ENCODE data around the gene PLCB1. TPM values are rescaled to one million over a fixed set of nuclear protein-coding genes. Genes with fewer than 3 reads are reported as not detected.

Gene PLCB1
- total and polyA plus RNA-seq, 7 experiments from 2014 or later = 0.56 to 17.6 (median 2.3) TPM

DNA sequence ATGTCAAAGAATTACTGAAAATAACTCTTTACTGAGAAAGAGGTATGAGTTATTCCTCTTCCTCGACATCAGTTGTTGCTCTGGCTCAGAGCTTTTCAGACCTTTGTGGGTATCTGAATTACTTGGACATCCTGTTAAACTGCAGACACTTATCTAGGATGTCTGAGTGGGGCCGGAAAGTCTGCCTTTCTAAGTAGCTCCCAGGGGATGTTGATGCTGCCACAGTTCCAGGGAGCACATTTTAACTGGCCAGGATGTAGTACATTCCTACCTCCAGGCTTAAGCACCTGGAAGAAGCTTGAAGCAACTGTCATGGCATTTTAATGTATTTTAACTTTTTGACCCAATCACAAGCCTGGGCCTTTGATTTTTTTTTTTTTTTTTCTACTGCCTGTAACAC lies 671.0 kb downstream of the PLCB1 start:
- DNase-seq (no peak), ATAC-seq (no peak)
- no peaks in the 10 kb centered on the region for H3K9me3 ChIP-seq (ENCODE audit: control insufficient read depth in 2 of 3, low read length in 3 of 3)
- ChIA-PET CTCF (no interaction called here), POLR2A (no interaction called here)
- intact Hi-C loops (cut with micrococcal nuclease) = loop anchor here in 1 of 2 donors (10.0 kb wide), 1 partner anchor 1498 kb away; no protein-coding TSS in a partner anchor
- no peaks in the 10 kb centered on the region for H3K4me1 ChIP-seq (ENCODE audit: control insufficient read depth in 2 of 2, insufficient read depth in 2 of 2, low read length in 2 of 2)
- no peaks in the 10 kb centered on the region for H3K36me3 ChIP-seq (ENCODE audit: control insufficient read depth in 2 of 3, insufficient read depth in 3 of 3, low read length in 3 of 3)
- peaks cover 0 to 6% (median 0%) of the 10 kb centered on the region in 5 donors for H3K27me3 Mint-ChIP-seq
- peaks cover 0 to 5% (median 0%) of the 10 kb centered on the region in 11 donors for H3K9me3 Mint-ChIP-seq
- H3K4me3 ChIP-seq (ENCODE audit: low read length) = no peak overlapping the region
- no peak overlapping the region for H3K4me3 Mint-ChIP-seq
- H3K4me1 Mint-ChIP-seq = peaks cover 0 to 7% (median 0%) of the 10 kb centered on the region in 7 donors
- H3K27ac ChIP-seq (ENCODE audit: low read depth, low read length) = no peak overlapping the region
- H3K27me3 ChIP-seq (ENCODE audit: control insufficient read depth in 2 of 2, insufficient read depth in 2 of 2, low read length in 2 of 2) = no peaks in the 10 kb centered on the region
- no peak overlapping the region for H3K27ac Mint-ChIP-seq
- peaks cover 0 to 7% (median 5%) of the 10 kb centered on the region in 5 donors for H3K36me3 Mint-ChIP-seq

DNA sequence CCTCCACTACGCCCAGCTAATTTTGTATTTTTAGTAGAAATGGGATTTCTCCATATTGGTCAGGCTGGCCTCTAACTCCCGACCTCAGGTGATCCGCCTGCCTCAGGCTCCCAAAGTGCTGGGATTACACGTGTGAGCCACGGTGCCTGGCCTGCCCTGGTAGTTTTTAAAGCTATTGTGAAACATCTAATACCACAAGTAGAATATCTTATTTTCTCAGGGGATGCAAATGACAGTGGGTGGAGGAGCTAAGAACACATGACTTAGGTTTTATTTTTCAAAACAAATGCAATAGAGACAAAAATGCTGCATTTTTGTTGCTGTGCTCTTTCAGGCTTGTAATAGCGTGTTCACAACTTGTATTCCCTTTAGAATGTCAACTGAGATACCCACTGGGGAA lies 671.9 kb downstream of the PLCB1 start:
- Histone ChIP-seq H3K36me3 (ENCODE audit: control insufficient read depth in 2 of 3, insufficient read depth in 3 of 3, low read length in 3 of 3) (no peaks in the 10 kb centered on the region), H3K9me3 (ENCODE audit: control insufficient read depth in 2 of 3, low read length in 3 of 3) (no peaks in the 10 kb centered on the region), H3K4me3 (ENCODE audit: low read length) (no peak overlapping the region), H3K27ac (ENCODE audit: low read depth, low read length) (no peak overlapping the region), H3K4me1 (ENCODE audit: control insufficient read depth in 2 of 2, insufficient read depth in 2 of 2, low read length in 2 of 2) (no peaks in the 10 kb centered on the region), H3K27me3 (ENCODE audit: control insufficient read depth in 2 of 2, insufficient read depth in 2 of 2, low read length in 2 of 2) (no peaks in the 10 kb centered on the region)
- CTCF ChIA-PET = no interaction called here
- POLR2A ChIA-PET = no interaction called here
- no peak for ATAC-seq
- Mint-ChIP-seq H3K4me3 (no peak overlapping the region), H3K27ac (no peak overlapping the region), H3K36me3 (peaks cover 0 to 7% (median 5%) of the 10 kb centered on the region in 5 donors), H3K4me1 (peaks cover 0 to 7% (median 0%) of the 10 kb centered on the region in 7 donors), H3K9me3 (peaks cover 0 to 5% (median 0%) of the 10 kb centered on the region in 11 donors), H3K27me3 (peaks cover 0 to 6% (median 0%) of the 10 kb centered on the region in 5 donors)
- no peak for DNase-seq
- intact Hi-C loops (cut with micrococcal nuclease) = loop anchor here in 1 of 2 donors (10.0 kb wide), 1 partner anchor 1499 kb away; no protein-coding TSS in a partner anchor

DNA sequence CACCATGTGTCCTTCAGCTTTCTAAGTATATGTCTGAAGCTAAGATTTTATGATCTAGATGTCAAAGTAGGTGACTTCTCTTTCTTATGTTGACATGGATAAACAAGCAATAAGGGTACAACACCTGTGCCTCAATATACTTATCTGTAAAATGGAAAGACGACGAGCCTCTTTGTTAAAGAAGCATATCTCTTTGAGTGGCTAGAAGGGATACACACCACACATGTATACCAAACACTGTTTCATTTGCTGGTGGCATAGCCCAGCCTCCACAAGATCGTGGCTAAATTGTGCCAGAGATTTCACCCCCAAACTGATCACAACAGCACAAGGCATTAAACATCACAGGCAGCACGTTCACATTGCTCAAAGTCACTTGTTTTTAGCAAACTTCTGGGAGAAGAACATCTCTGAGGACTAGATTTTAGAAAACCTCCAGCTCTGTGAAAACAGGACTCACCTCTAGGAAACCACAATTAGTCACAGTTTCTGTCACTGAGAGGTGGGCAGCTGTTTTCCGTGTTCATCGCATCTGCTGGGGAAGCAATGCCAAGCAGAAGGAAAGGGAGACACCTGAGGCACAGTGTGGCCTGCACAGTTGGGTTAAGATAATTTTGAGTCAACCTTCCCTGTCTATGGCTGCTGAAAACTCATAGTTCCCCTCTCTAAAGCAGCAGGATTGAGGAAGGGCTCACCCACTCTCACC lies 673.8 kb downstream of the PLCB1 start:
- H3K27me3 ChIP-seq (ENCODE audit: control insufficient read depth in 2 of 2, insufficient read depth in 2 of 2, low read length in 2 of 2) = no peaks in the 10 kb centered on the region
- no peak overlapping the region for H3K27ac ChIP-seq (ENCODE audit: low read depth, low read length)
- Mint-ChIP-seq H3K27me3 (peaks cover 0 to 6% (median 0%) of the 10 kb centered on the region in 5 donors), H3K36me3 (peaks cover 0 to 7% (median 5%) of the 10 kb centered on the region in 5 donors), H3K4me1 (peaks cover 0 to 7% (median 0%) of the 10 kb centered on the region in 7 donors), H3K4me3 (no peak overlapping the region), H3K9me3 (peaks cover 0 to 5% (median 0%) of the 10 kb centered on the region in 11 donors), H3K27ac (no peak overlapping the region)
- POLR2A ChIA-PET = no interaction called here
- H3K4me1 ChIP-seq (ENCODE audit: control insufficient read depth in 2 of 2, insufficient read depth in 2 of 2, low read length in 2 of 2) = no peaks in the 10 kb centered on the region
- H3K9me3 ChIP-seq (ENCODE audit: control insufficient read depth in 2 of 3, low read length in 3 of 3) = no peaks in the 10 kb centered on the region
- DNase-seq (no peak), ATAC-seq (no peak)
- H3K36me3 ChIP-seq (ENCODE audit: control insufficient read depth in 2 of 3, insufficient read depth in 3 of 3, low read length in 3 of 3) = no peaks in the 10 kb centered on the region
- no peak overlapping the region for H3K4me3 ChIP-seq (ENCODE audit: low read length)
- intact Hi-C loops (cut with micrococcal nuclease) = loop anchor here in 1 of 2 donors (10.0 kb wide), 1 partner anchor 1501 kb away; no protein-coding TSS in a partner anchor
- CTCF ChIA-PET = no interaction called here

DNA sequence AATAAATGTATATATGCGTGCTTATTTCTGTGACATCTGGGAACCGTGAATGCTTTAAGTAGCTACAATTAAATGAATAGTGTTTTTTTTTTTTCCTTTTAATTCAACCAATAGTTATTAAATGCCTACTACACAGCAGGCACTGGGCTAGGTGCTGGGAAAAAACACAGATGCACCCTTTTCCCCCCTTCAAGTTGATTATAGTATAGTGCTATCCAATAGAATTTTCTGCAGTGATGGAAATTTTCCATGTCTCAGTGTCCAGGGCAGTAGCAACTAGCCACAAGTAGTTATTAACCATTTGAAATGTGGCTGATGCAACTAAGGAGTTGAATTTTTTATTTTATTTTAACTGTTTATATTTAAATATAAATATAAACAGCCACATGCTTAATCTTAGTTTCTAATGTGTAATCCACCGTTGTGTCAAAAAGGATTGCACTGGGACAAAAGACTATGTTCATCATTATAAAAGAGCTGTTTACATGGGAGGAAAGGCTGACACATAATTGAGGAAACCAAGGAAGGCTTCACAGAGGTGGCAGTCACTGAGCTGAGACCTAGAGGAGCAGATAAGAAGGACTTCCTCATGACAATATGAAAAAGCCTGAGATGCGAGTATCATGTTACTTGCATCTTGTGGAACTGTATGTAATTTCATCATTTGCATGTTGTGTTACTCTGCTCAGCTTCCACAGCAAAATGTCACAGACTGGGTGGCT lies 675.6 kb downstream of the PLCB1 start:
- no peak for ATAC-seq
- H3K36me3 ChIP-seq (ENCODE audit: control insufficient read depth in 2 of 3, insufficient read depth in 3 of 3, low read length in 3 of 3) = no peaks in the 10 kb centered on the region
- ChIA-PET CTCF (interaction anchor here (0.6 to 0.7 kb wide), 2 partner anchors 48 to 670 kb away, joined by 3 to 4 read pairs; no protein-coding TSS in a partner anchor), POLR2A (no interaction called here)
- H3K4me3 Mint-ChIP-seq = no peak overlapping the region
- peaks cover 0 to 7% (median 0%) of the 10 kb centered on the region in 7 donors for H3K4me1 Mint-ChIP-seq
- no peak for DNase-seq
- no peak overlapping the region for H3K27ac ChIP-seq (ENCODE audit: low read depth, low read length)
- intact Hi-C loops (cut with micrococcal nuclease) = loop anchor here in 1 of 2 donors (10.0 kb wide), 1 partner anchor 1503 kb away; no protein-coding TSS in a partner anchor
- no peaks in the 10 kb centered on the region for H3K27me3 ChIP-seq (ENCODE audit: control insufficient read depth in 2 of 2, insufficient read depth in 2 of 2, low read length in 2 of 2)
- no peaks in the 10 kb centered on the region for H3K9me3 ChIP-seq (ENCODE audit: control insufficient read depth in 2 of 3, low read length in 3 of 3)
- no peak overlapping the region for H3K4me3 ChIP-seq (ENCODE audit: low read length)
- no peak overlapping the region for H3K27ac Mint-ChIP-seq
- no peaks in the 10 kb centered on the region for H3K4me1 ChIP-seq (ENCODE audit: control insufficient read depth in 2 of 2, insufficient read depth in 2 of 2, low read length in 2 of 2)
- no peaks in the 10 kb centered on the region for H3K36me3 Mint-ChIP-seq
- peaks cover 0 to 2% (median 0%) of the 10 kb centered on the region in 11 donors for H3K9me3 Mint-ChIP-seq
- H3K27me3 Mint-ChIP-seq = no peaks in the 10 kb centered on the region

DNA sequence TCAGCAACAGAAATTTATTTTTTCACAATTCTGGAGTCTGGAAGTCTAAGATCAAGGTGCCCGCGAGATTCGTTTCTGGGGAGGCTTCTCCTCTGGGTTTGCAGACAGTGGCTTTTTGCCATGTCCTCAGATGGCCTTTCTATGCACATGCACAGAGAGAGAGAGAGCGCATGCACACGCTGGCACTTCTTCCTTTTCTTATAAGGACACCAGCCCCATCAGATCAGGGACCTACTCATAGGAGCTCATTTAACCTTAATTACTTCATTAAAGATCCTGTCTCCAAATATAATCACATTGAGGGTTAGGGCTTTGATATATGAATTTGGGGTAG lies 676.1 kb downstream of the PLCB1 start:
- intact Hi-C loops (cut with micrococcal nuclease) = loop anchor here in 1 of 2 donors (10.0 kb wide), 1 partner anchor 1503 kb away; no protein-coding TSS in a partner anchor

DNA sequence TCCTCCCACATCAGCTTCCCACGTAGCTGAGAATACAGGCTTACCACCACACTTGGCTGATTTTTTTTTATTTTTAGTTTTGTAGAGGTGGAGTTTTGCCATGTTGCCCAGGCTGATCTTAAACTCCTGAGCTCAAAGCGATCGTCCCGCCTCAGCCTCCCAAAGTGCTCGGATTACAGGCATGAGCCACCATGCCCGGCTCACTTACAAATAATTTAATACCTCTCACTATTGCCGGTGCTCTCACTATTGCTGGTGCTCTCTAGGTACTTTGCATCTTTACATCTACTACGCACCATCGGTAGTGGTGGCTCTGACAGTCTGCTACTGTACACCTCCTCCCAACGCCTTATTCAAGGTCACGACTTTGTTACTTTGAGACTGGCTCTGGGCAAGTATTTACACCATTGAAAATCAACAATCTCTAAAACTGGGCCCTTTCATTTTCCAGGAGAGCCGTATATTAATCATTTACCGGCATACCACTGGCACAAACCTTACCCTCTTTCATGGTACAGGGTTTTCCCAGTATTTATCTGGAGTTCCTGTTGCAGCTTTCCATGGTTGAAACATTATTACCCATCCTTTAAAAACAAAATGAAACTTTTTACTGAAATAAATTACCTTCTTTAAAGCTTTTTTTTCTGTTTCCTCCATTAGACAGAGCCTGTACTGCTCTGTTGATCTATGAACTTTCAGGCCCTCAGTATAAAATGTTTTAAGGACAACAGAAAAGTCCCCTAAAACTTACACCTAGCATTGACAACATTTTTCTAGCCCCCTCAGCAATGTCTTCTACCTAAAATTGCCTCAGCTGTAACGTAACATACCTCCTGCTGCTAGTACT lies 677.3 kb downstream of the PLCB1 start:
- ATAC-seq = no peak
- intact Hi-C loops (cut with micrococcal nuclease) = loop anchor here in 1 of 2 donors (10.0 kb wide), 1 partner anchor 1505 kb away; no protein-coding TSS in a partner anchor
- Mint-ChIP-seq H3K27me3 (no peaks in the 10 kb centered on the region), H3K36me3 (peaks cover 0 to 3% (median 0%) of the 10 kb centered on the region in 5 donors), H3K9me3 (no peaks in the 10 kb centered on the region), H3K4me1 (peaks cover 0 to 7% (median 0%) of the 10 kb centered on the region in 7 donors), H3K4me3 (no peak overlapping the region), H3K27ac (no peak overlapping the region)
- DNase-seq = no peak
- Histone ChIP-seq H3K4me1 (ENCODE audit: control insufficient read depth in 2 of 2, insufficient read depth in 2 of 2, low read length in 2 of 2) (no peaks in the 10 kb centered on the region), H3K36me3 (ENCODE audit: control insufficient read depth in 2 of 3, insufficient read depth in 3 of 3, low read length in 3 of 3) (no peaks in the 10 kb centered on the region), H3K9me3 (ENCODE audit: control insufficient read depth in 2 of 3, low read length in 3 of 3) (no peaks in the 10 kb centered on the region), H3K27ac (ENCODE audit: low read depth, low read length) (no peak overlapping the region), H3K4me3 (ENCODE audit: low read length) (no peak overlapping the region), H3K27me3 (ENCODE audit: control insufficient read depth in 2 of 2, insufficient read depth in 2 of 2, low read length in 2 of 2) (no peaks in the 10 kb centered on the region)
- ChIA-PET POLR2A (no interaction called here), CTCF (no interaction called here)

More for the DNA sequence above, 676.1 kb downstream of the PLCB1 start:
- no peaks in the 10 kb centered on the region for H3K4me1 ChIP-seq (ENCODE audit: control insufficient read depth in 2 of 2, insufficient read depth in 2 of 2, low read length in 2 of 2)
- Mint-ChIP-seq H3K4me1 (peaks cover 0 to 7% (median 0%) of the 10 kb centered on the region in 7 donors), H3K27ac (no peak overlapping the region), H3K36me3 (no peaks in the 10 kb centered on the region), H3K27me3 (no peaks in the 10 kb centered on the region), H3K4me3 (no peak overlapping the region), H3K9me3 (peaks cover 0 to 2% (median 0%) of the 10 kb centered on the region in 11 donors)
- no peak overlapping the region for H3K4me3 ChIP-seq (ENCODE audit: low read length)
- ChIA-PET CTCF (interaction anchor here (0.7 kb wide), 1 partner anchor 671 kb away, joined by 3 read pairs; no protein-coding TSS in a partner anchor), POLR2A (no interaction called here)
- no peaks in the 10 kb centered on the region for H3K36me3 ChIP-seq (ENCODE audit: control insufficient read depth in 2 of 3, insufficient read depth in 3 of 3, low read length in 3 of 3)
- ATAC-seq (no peak), DNase-seq (no peak)
- H3K9me3 ChIP-seq (ENCODE audit: control insufficient read depth in 2 of 3, low read length in 3 of 3) = no peaks in the 10 kb centered on the region
- no peak overlapping the region for H3K27ac ChIP-seq (ENCODE audit: low read depth, low read length)
- no peaks in the 10 kb centered on the region for H3K27me3 ChIP-seq (ENCODE audit: control insufficient read depth in 2 of 2, insufficient read depth in 2 of 2, low read length in 2 of 2)
